Glutamatergic neuron (in vitro differentiated cells): Measurements from ENCODE around the gene GRPEL2. TPM values are rescaled to one million over a fixed set of nuclear protein-coding genes. Genes with fewer than 3 reads are reported as not detected.

Source experiments
- DNase-seq: peaks from one replicate; pipeline ENCODE4 v3.0.0; 2022
- H3K27ac Mint-ChIP-seq: one replicate; pipeline ENCODE4 v1.8.0; 2020; ENCODE audit warnings: mild to moderate bottlenecking, mixed read lengths, inconsistent platforms; ENCODE audit not compliant: unreplicated experiment
- H3K27me3 Mint-ChIP-seq: one replicate; pipeline ENCODE4 v1.8.0; 2020; ENCODE audit warnings: mild to moderate bottlenecking, moderate library complexity, mixed read lengths, inconsistent platforms; ENCODE audit not compliant: unreplicated experiment
- H3K36me3 Mint-ChIP-seq: one replicate; pipeline ENCODE4 v1.8.0; 2020; ENCODE audit warnings: mild to moderate bottlenecking, mixed read lengths, inconsistent platforms; ENCODE audit not compliant: unreplicated experiment
- H3K4me1 Mint-ChIP-seq: one replicate; pipeline ENCODE4 v1.8.0; 2020; ENCODE audit warnings: mild to moderate bottlenecking, low read depth, mixed read lengths, inconsistent platforms; ENCODE audit not compliant: unreplicated experiment
- H3K4me3 Mint-ChIP-seq: one replicate; pipeline ENCODE4 v1.8.0; 2020; ENCODE audit warnings: mild to moderate bottlenecking, mixed read lengths, inconsistent platforms; ENCODE audit not compliant: unreplicated experiment
- H3K9me3 Mint-ChIP-seq: one replicate; pipeline ENCODE4 v1.8.0; 2020; ENCODE audit warnings: mild to moderate bottlenecking, moderate library complexity, mixed read lengths, inconsistent platforms; ENCODE audit not compliant: unreplicated experiment
- CTCF ChIP-seq: fragments of 200-600 bp; sonication (generic); IDR thresholded peaks from one replicate; pipeline ENCODE4 v1.5.0; 2021; ENCODE audit not compliant: partially characterized antibody, unreplicated experiment
- total RNA-seq: library from RNA; stranded (reverse); fragmentation: NEBNext Ultra II Directional; extraction: Animal tissue kit (Norgen Biotek cat#: 25700); gene quantifications from one replicate; pipeline ENCODE4 v1.2.1, GENCODE V29; 2021; ENCODE audit not compliant: unreplicated experiment

Gene GRPEL2
- total RNA-seq, 1 donor from 2014 or later, result 34.7 TPM

- Mint-ChIP-seq H3K36me3 (peaks cover 4% of the 10 kb centered on the region), H3K9me3 (peaks cover 1% of the 10 kb centered on the region), H3K4me1 (no peaks in the 10 kb centered on the region), H3K4me3 (no peak within 1 kb of the TSS), H3K27me3 (peaks cover 5% of the 10 kb centered on the region), H3K27ac (no peak within 1 kb of the TSS)
- no peak for TF ChIP-seq CTCF
- DNase-seq, result no peak
Measured at GRCh38 chr5:149379177-149379761, 34.0 kb downstream of the GRPEL2 start, which contains the start of gene IL17B. TSS of gene IL17B (minus strand) at chr5:149379292. CDS start at chr5:149379225, 67 bp downstream.

- H3K27me3 Mint-ChIP-seq, result peaks cover 6% of the 10 kb centered on the region
- TF ChIP-seq CTCF, result no peak
- H3K36me3 Mint-ChIP-seq, result peaks cover 4% of the 10 kb centered on the region
- no peak overlapping the region for H3K4me3 Mint-ChIP-seq
- H3K27ac Mint-ChIP-seq, result no peak overlapping the region
- H3K9me3 Mint-ChIP-seq, result peaks cover 1% of the 10 kb centered on the region
- no peak for DNase-seq
- no peaks in the 10 kb centered on the region for H3K4me1 Mint-ChIP-seq
Measured at GRCh38 chr5:149379818-149380374, 34.6 kb downstream of the GRPEL2 start.

GRCh38 chr5:149380466-149381121 lies 35.3 kb downstream of the GRPEL2 start:
- Mint-ChIP-seq H3K4me3 (no peak overlapping the region), H3K36me3 (peaks cover 4% of the 10 kb centered on the region), H3K27ac (no peak overlapping the region), H3K4me1 (no peaks in the 10 kb centered on the region), H3K27me3 (peaks cover 6% of the 10 kb centered on the region), H3K9me3 (peaks cover 1% of the 10 kb centered on the region)
- TF ChIP-seq CTCF, result no peak
- no peak for DNase-seq

- H3K27me3 Mint-ChIP-seq, result peaks cover 6% of the 10 kb centered on the region
- peaks cover 4% of the 10 kb centered on the region for H3K36me3 Mint-ChIP-seq
- TF ChIP-seq CTCF, result no peak
- peaks cover 1% of the 10 kb centered on the region for H3K9me3 Mint-ChIP-seq
- H3K27ac Mint-ChIP-seq, result no peak overlapping the region
- no peak overlapping the region for H3K4me3 Mint-ChIP-seq
- DNase-seq, result no peak
- H3K4me1 Mint-ChIP-seq, result peaks cover 2% of the 10 kb centered on the region
Measured at GRCh38 chr5:149381261-149381985, 36.1 kb downstream of the GRPEL2 start.
